Lower lobe of right lung (tissue), 2 donors: ENCODE data around the gene PKP4. TPM values are rescaled to one million over a fixed set of nuclear protein-coding genes. Genes with fewer than 3 reads are reported as not detected.

Experiments
- ATAC-seq, 2 donors: fragments of 200-7000 bp; cut with Tn5 transposase; one replicate each; pipeline ENCODE4 v1.9.1; 2020 to 2022; ENCODE audit warnings: mild to moderate bottlenecking in 2 of 2, moderate library complexity in 2 of 2
- DNase-seq: peaks from one replicate; pipeline ENCODE4 v3.0.0-alpha.2; 2020
- H3K27ac ChIP-seq: fragments of 200-600 bp; one replicate; pipeline ENCODE4 v1.8.0; 2022
- H3K27me3 ChIP-seq: fragments of 200-600 bp; one replicate; pipeline ENCODE4 v1.8.0; 2022; ENCODE audit warnings: low read depth
- H3K36me3 ChIP-seq: fragments of 200-600 bp; one replicate; pipeline ENCODE4 v1.8.0; 2022; ENCODE audit warnings: mild to moderate bottlenecking
- H3K4me1 ChIP-seq: fragments of 200-600 bp; one replicate; pipeline ENCODE4 v1.8.0; 2022
- H3K4me3 ChIP-seq: fragments of 200-600 bp; one replicate; pipeline ENCODE4 v1.8.0; 2022; ENCODE audit warnings: mild to moderate bottlenecking
- H3K9me3 ChIP-seq: fragments of 200-600 bp; one replicate; pipeline ENCODE4 v1.8.0; 2022
- CTCF ChIP-seq: fragments of 200-600 bp; IDR thresholded peaks from one replicate; pipeline ENCODE4 v1.8.0; 2022; ENCODE audit warnings: antibody characterized with exemption, mild to moderate bottlenecking
- intact Hi-C: fragments of 100-400 bp; cut with DNase I; formaldehyde crosslinking; loops from one replicate; pipeline ENCODE4 v1.11.0; 2022
- total RNA-seq: library from RNA; stranded (reverse); fragmentation: NEBNext Ultra II Directional; extraction: Animal tissue kit (Norgen Biotek cat#: 25700); gene quantifications from one replicate; pipeline ENCODE4 v1.2.1, GENCODE V29; 2021
- donor health status: DM: no; HTN: yes; CAD: no; lungs with severe emphysema.

PKP4 gene
- total RNA-seq, 1 donor from 2014 or later, result 57.0 TPM

- H3K9me3 ChIP-seq, result no peaks in the 10 kb centered on the region
- H3K36me3 ChIP-seq, result no peaks in the 10 kb centered on the region
- peaks cover 27% of the 10 kb centered on the region for H3K4me1 ChIP-seq
- intact Hi-C loops, result no loop called here
- ATAC-seq (peak in 1 of 2 donors; percentile 50), DNase-seq (no peak)
- no peak overlapping the region for H3K4me3 ChIP-seq
- H3K27me3 ChIP-seq, result no peaks in the 10 kb centered on the region
- no peak overlapping the region for H3K27ac ChIP-seq
- no peak for TF ChIP-seq CTCF
Observed at GRCh38 chr2:158497486-158497885, 40.7 kb downstream of the PKP4 start.

- intact Hi-C loops, result no loop called here
- Histone ChIP-seq H3K9me3 (no peaks in the 10 kb centered on the region), H3K4me3 (no peak overlapping the region), H3K27me3 (no peaks in the 10 kb centered on the region), H3K36me3 (no peaks in the 10 kb centered on the region), H3K4me1 (peaks cover 34% of the 10 kb centered on the region), H3K27ac (no peak overlapping the region)
- ATAC-seq (no peak), DNase-seq (no peak)
- TF ChIP-seq CTCF, result no peak
Observed at GRCh38 chr2:158498043-158498748, 41.4 kb downstream of the PKP4 start.

GRCh38 chr2:158498749-158499136 lies 42.0 kb downstream of the PKP4 start:
- H3K4me1 ChIP-seq, result peaks cover 30% of the 10 kb centered on the region
- no peaks in the 10 kb centered on the region for H3K36me3 ChIP-seq
- H3K9me3 ChIP-seq, result no peaks in the 10 kb centered on the region
- TF ChIP-seq CTCF, result no peak
- no peak overlapping the region for H3K27ac ChIP-seq
- no peak for DNase-seq
- intact Hi-C loops, result no loop called here
- no peak overlapping the region for H3K4me3 ChIP-seq
- no peak for ATAC-seq
- H3K27me3 ChIP-seq, result no peaks in the 10 kb centered on the region

GRCh38 chr2:158499383-158499782 lies 42.6 kb downstream of the PKP4 start:
- no peaks in the 10 kb centered on the region for H3K9me3 ChIP-seq
- no peaks in the 10 kb centered on the region for H3K27me3 ChIP-seq
- H3K4me1 ChIP-seq, result peaks cover 33% of the 10 kb centered on the region
- DNase-seq, result no peak
- TF ChIP-seq CTCF, result no peak
- intact Hi-C loops, result no loop called here
- ATAC-seq, result no peak
- H3K27ac ChIP-seq, result no peak overlapping the region
- H3K36me3 ChIP-seq, result no peaks in the 10 kb centered on the region
- H3K4me3 ChIP-seq, result no peak overlapping the region

GRCh38 chr2:158500333-158500732 lies 43.6 kb downstream of the PKP4 start:
- no peaks in the 10 kb centered on the region for H3K9me3 ChIP-seq
- ATAC-seq (no peak), DNase-seq (no peak)
- TF ChIP-seq CTCF, result no peak
- H3K27me3 ChIP-seq, result no peaks in the 10 kb centered on the region
- no peak overlapping the region for H3K4me3 ChIP-seq
- H3K4me1 ChIP-seq, result peaks cover 37% of the 10 kb centered on the region
- intact Hi-C loops, result no loop called here
- H3K27ac ChIP-seq, result no peak overlapping the region
- H3K36me3 ChIP-seq, result no peaks in the 10 kb centered on the region
